Neuronal stem cell (in vitro differentiated cells): ENCODE measurements around the gene ATP8B4.

Experiments used
- DNase-seq: peaks from one replicate; pipeline ENCODE4 v3.0.0-alpha.2; 2013; ENCODE audit warnings: low spot score
- H2AFZ ChIP-seq: one replicate; pipeline ENCODE4 v1.6.1; 2013; ENCODE audit warnings: mild to moderate bottlenecking, low read length, inconsistent platforms
- H2AK5ac ChIP-seq: 2 replicates; pipeline ENCODE4 v1.6.1; 2013; ENCODE audit warnings: low read depth, mild to moderate bottlenecking, inconsistent platforms, low read length, moderate library complexity, mixed read lengths
- H2BK120ac ChIP-seq: 2 replicates; pipeline ENCODE4 v1.6.1; 2013; ENCODE audit warnings: low read depth, mild to moderate bottlenecking, inconsistent platforms, low read length, moderate library complexity, mixed read lengths
- H2BK12ac ChIP-seq: one replicate; pipeline ENCODE4 v1.6.1; 2013; ENCODE audit warnings: low read length, inconsistent platforms
- H2BK15ac ChIP-seq: 2 replicates; pipeline ENCODE4 v1.6.1; 2013; ENCODE audit warnings: mild to moderate bottlenecking, low read length, inconsistent platforms, mixed read lengths
- H2BK5ac ChIP-seq: one replicate; pipeline ENCODE4 v1.6.1; 2013; ENCODE audit warnings: inconsistent platforms, mild to moderate bottlenecking, low read length, moderate library complexity
- H3K14ac ChIP-seq: one replicate; pipeline ENCODE4 v1.6.1; 2013; ENCODE audit warnings: low read length, inconsistent platforms
- H3K18ac ChIP-seq: 2 replicates; pipeline ENCODE4 v1.6.1; 2013; ENCODE audit warnings: low read length, inconsistent platforms
- H3K23ac ChIP-seq: 2 replicates; pipeline ENCODE4 v1.6.1; 2013; ENCODE audit warnings: low read depth, mild to moderate bottlenecking, mixed read lengths, low read length, inconsistent platforms; ENCODE audit not compliant: poor library complexity
- H3K27ac ChIP-seq: replicated peaks from 3 replicates; pipeline ENCODE4 v1.5.1; 2013; ENCODE audit warnings: low read length, inconsistent platforms
- H3K27me3 ChIP-seq, 3 experiments: 2 replicates each; pipeline ENCODE4 v1.6.1; 2013; ENCODE audit warnings: low read length in 3 of 3, mild to moderate bottlenecking in 2 of 3, inconsistent platforms in 1 of 3, low read depth in 1 of 3, mixed read lengths in 1 of 3, moderate library complexity in 1 of 3; ENCODE audit not compliant: control insufficient read depth in 3 of 3, insufficient read depth in 3 of 3
- H3K36me3 ChIP-seq, 2 donors: replicated peaks in 1 of 2; 2 replicates each; pipeline ENCODE4 v1.6.1; 2013; ENCODE audit warnings: low read length in 2 of 2; ENCODE audit not compliant: control insufficient read depth in 2 of 2, insufficient read depth in 2 of 2
- H3K4ac ChIP-seq: 2 replicates; pipeline ENCODE4 v1.6.1; 2013; ENCODE audit warnings: inconsistent platforms, mild to moderate bottlenecking, low read length, moderate library complexity
- H3K4me1 ChIP-seq, 2 donors: 1 replicate in 1 of 2; 2 replicates in 1 of 2; pipeline ENCODE4 v1.6.1; 2013; ENCODE audit warnings: low read length in 2 of 2, low read depth in 1 of 2; ENCODE audit not compliant: control insufficient read depth in 2 of 2, insufficient read depth in 1 of 2
- H3K4me2 ChIP-seq: one replicate; pipeline ENCODE4 v1.6.1; 2013; ENCODE audit warnings: mild to moderate bottlenecking, low read length, inconsistent platforms; ENCODE audit not compliant: insufficient read depth, poor library complexity, severe bottlenecking
- H3K4me3 ChIP-seq, 2 donors: 2 replicates each; pipeline ENCODE4 v1.5.1; 2013; ENCODE audit warnings: low read length in 2 of 2, mild to moderate bottlenecking in 2 of 2, inconsistent platforms in 1 of 2, moderate library complexity in 1 of 2
- H3K79me1 ChIP-seq: one replicate; pipeline ENCODE4 v1.6.1; 2013; ENCODE audit warnings: low read depth, mild to moderate bottlenecking, inconsistent platforms, low read length, moderate library complexity
- H3K9ac ChIP-seq: one replicate; pipeline ENCODE4 v1.6.1; 2013; ENCODE audit warnings: mild to moderate bottlenecking, low read depth, low read length, inconsistent platforms; ENCODE audit not compliant: poor library complexity
- H3K9me3 ChIP-seq, 2 donors: replicated peaks in 1 of 2; 2 replicates each; pipeline versions ENCODE3 to v1.6.1; 2013; ENCODE audit warnings: low read length in 2 of 2, mild to moderate bottlenecking in 2 of 2, inconsistent platforms in 1 of 2, low read depth in 1 of 2, mixed read lengths in 1 of 2, moderate library complexity in 1 of 2; ENCODE audit not compliant: control insufficient read depth in 2 of 2, insufficient read depth in 1 of 2
- H4K8ac ChIP-seq: one replicate; pipeline ENCODE4 v1.6.1; 2013; ENCODE audit warnings: low read depth, mild to moderate bottlenecking, inconsistent platforms, low read length, moderate library complexity
- H4K91ac ChIP-seq: one replicate; pipeline ENCODE4 v1.6.1; 2013; ENCODE audit warnings: low read length, low read depth, mild to moderate bottlenecking, inconsistent platforms; ENCODE audit not compliant: poor library complexity
- WGBS, 2 donors: extraction: QIAGEN DNeasy Blood & Tissue Kit; methylation state at CpG; one replicate each; pipeline ENCODE4 v1.1.7; 2013; ENCODE audit warnings: missing lambda C conversion rate in 2 of 2, mixed read lengths in 1 of 2; ENCODE audit not compliant: insufficient read length in 2 of 2, insufficient replicate concordance in 1 of 2; ENCODE audit errors: extremely low coverage in 2 of 2; 5-methylcytosine and 5-hydroxymethylcytosine counted together

ATP8B4 gene

DNA sequence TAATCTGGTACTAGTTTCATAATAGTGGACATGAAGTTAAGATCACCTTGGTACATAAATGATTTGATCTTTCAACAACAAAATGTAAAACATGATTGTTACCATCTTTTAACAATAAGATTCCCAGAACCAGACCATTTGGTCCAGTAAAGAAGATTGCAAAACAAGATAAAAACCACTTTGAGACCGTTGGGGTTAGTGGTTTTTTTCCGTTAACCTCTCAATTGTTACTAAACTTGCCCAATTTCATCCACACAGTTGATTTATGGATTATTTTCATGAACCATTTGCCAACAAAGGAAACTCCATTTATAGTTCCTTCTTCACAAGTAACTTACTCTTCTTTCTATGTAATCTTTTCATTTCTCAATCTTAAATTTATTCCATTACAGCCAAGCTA is 53.8 kb downstream of the ATP8B4 start:
- Histone ChIP-seq H2BK120ac (no peak overlapping the region), H3K23ac (no peak overlapping the region), H3K4me1 (peaks cover 0 to 3% of the 10 kb centered on the region in 2 donors), H2AK5ac (no peak overlapping the region), H3K18ac (no peak overlapping the region), H4K91ac (no peak overlapping the region), H3K27ac (no peak overlapping the region), H2AFZ (no peak overlapping the region), H3K27me3 (no peaks in the 10 kb centered on the region), H3K14ac (no peak overlapping the region), H3K36me3 (no peaks in the 10 kb centered on the region), H2BK5ac (no peak overlapping the region), H3K4me3 (no peak overlapping the region), H3K9me3 (no peaks in the 10 kb centered on the region), H4K8ac (no peak overlapping the region), H3K9ac (no peak overlapping the region), H3K4ac (no peak overlapping the region), H2BK15ac (no peak overlapping the region), H2BK12ac (no peak overlapping the region), H3K4me2 (no peak overlapping the region), H3K79me1 (no peaks in the 10 kb centered on the region)
- no peak for DNase-seq
- WGBS, 2 donors: no CpG with 5 or more reads among the region's 2 CpGs

DNA sequence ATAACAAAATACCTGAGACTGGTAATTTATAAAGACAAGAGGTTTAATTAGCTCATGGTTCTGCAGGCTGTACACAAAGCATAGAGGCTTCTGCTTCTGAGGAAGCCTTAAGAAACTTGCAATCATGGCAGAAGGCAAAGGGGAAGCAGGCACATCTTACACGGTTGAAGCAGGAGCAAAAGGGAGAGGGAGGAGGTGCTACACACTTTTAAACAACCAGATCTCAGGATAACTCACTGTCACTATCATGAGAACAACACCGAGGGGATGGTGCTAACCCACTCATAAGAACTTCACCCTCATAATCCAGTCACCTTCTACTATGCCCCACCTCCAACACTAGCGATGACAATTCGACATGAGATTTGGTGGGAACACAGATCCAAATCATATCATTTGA is 54.4 kb downstream of the ATP8B4 start:
- WGBS, 2 donors: no CpG with 5 or more reads among the region's 4 CpGs

DNA sequence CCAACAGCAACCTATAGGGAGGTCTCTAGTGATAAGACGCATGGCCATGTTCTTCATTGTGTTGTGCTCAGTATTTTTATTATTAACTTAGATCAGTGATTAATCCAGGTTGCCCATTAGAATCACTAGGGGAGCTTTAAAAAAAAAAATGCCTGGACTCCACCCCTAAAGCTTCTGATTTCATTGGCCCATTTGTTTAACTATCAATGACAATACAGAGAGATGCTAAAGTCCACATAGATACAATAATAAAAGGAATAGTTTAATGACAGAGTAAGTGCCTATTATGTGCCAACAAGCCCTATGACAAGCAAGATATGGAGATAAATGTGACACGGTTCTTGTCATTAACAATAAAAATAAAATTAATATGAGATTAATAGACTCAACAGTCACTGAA is 55.8 kb downstream of the ATP8B4 start:
- no peak overlapping the region for H3K4me2 ChIP-seq
- no peak overlapping the region for H3K4ac ChIP-seq
- no peak overlapping the region for H3K27ac ChIP-seq
- H3K18ac ChIP-seq: no peak overlapping the region
- no CpG with 5 or more reads among the region's 2 CpGs for WGBS, 2 donors
- no peak overlapping the region for H3K4me3 ChIP-seq
- no peak overlapping the region for H4K8ac ChIP-seq
- no peak for DNase-seq
- no peak overlapping the region for H3K23ac ChIP-seq
- no peak overlapping the region for H2BK12ac ChIP-seq
- H2AK5ac ChIP-seq: no peak overlapping the region
- H3K36me3 ChIP-seq: no peaks in the 10 kb centered on the region
- H4K91ac ChIP-seq: no peak overlapping the region
- H2BK120ac ChIP-seq: no peak overlapping the region
- no peaks in the 10 kb centered on the region for H3K79me1 ChIP-seq
- H3K9ac ChIP-seq: no peak overlapping the region
- H2BK5ac ChIP-seq: no peak overlapping the region
- H3K27me3 ChIP-seq: no peaks in the 10 kb centered on the region
- peaks cover 0 to 3% of the 10 kb centered on the region in 2 donors for H3K4me1 ChIP-seq
- no peak overlapping the region for H2AFZ ChIP-seq
- no peak overlapping the region for H3K14ac ChIP-seq
- H3K9me3 ChIP-seq: no peaks in the 10 kb centered on the region
- no peak overlapping the region for H2BK15ac ChIP-seq

More for the DNA sequence above, 54.4 kb downstream of the ATP8B4 start:
- Histone ChIP-seq H3K36me3 (no peaks in the 10 kb centered on the region), H2BK5ac (no peak overlapping the region), H3K9me3 (no peaks in the 10 kb centered on the region), H3K18ac (no peak overlapping the region), H2BK120ac (no peak overlapping the region), H3K9ac (no peak overlapping the region), H3K4me3 (no peak overlapping the region), H2BK15ac (no peak overlapping the region), H3K4ac (no peak overlapping the region), H4K91ac (no peak overlapping the region), H3K4me1 (peaks cover 0 to 3% of the 10 kb centered on the region in 2 donors), H3K79me1 (no peaks in the 10 kb centered on the region), H3K4me2 (no peak overlapping the region), H3K14ac (no peak overlapping the region), H3K23ac (no peak overlapping the region), H2AK5ac (no peak overlapping the region), H3K27me3 (no peaks in the 10 kb centered on the region), H4K8ac (no peak overlapping the region), H3K27ac (no peak overlapping the region), H2AFZ (no peak overlapping the region), H2BK12ac (no peak overlapping the region)
- DNase-seq: no peak

DNA sequence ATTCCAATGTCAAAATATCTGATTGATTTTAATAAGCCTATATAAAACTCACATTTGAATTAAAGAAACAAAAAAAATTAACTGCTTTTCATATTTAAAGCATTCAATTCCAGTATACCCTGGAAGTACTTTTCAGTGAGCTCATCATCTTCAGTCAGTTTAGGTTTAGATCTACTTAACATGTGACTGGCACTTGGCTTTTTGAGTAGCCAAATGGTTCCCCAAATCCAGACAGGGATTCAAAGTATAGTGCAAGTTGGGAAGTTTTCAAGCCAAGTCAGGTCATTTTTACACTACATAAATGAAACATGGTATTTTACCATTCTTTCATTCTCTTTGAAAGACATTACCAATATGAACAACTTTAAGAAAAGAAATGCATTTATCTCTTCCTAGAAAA is 57.5 kb downstream of the ATP8B4 start:
- Histone ChIP-seq H3K4me2 (no peak overlapping the region), H4K91ac (no peak overlapping the region), H3K27ac (no peak overlapping the region), H3K23ac (no peak overlapping the region), H3K9ac (no peak overlapping the region), H3K4me1 (no peaks in the 10 kb centered on the region), H3K4me3 (no peak overlapping the region), H3K9me3 (no peaks in the 10 kb centered on the region), H3K14ac (no peak overlapping the region), H3K36me3 (no peaks in the 10 kb centered on the region), H3K79me1 (no peaks in the 10 kb centered on the region), H2BK12ac (no peak overlapping the region), H2BK120ac (no peak overlapping the region), H2AK5ac (no peak overlapping the region), H2BK15ac (no peak overlapping the region), H3K4ac (no peak overlapping the region), H2AFZ (no peak overlapping the region), H2BK5ac (no peak overlapping the region), H3K27me3 (no peaks in the 10 kb centered on the region), H4K8ac (no peak overlapping the region), H3K18ac (no peak overlapping the region)
- no peak for DNase-seq
